B cell (primary cell): ENCODE results near the gene BCL2L13. TPM values are rescaled to one million over a fixed set of nuclear protein-coding genes. Genes with fewer than 3 reads are reported as not detected.
A peak's percentile ranks its signal among the peaks of the same experiment; 100 is the strongest.
"Not testable (repeated sequence)": the region's sequence is repeated elsewhere in the genome, so short reads cannot be mapped to it uniquely, and the experiment has no call there.

Experiments
- ATAC-seq: fragments of 200-7000 bp; cut with Tn5 transposase; one replicate; pipeline ENCODE4 v1.10.0; 2021; ENCODE audit warnings: low read depth, mild to moderate bottlenecking, moderate number of reproducible peaks, moderate library complexity
- CTCF ChIA-PET: fragments of 350-600 bp; sonication (Branson Sonifier 250); formaldehyde crosslinking; loops from one replicate; lab custom pipeline; 2021; ENCODE audit warnings: antibody characterized with exemption, inconsistent platforms; lab: Charles Lee
- POLR2A ChIA-PET: fragments of 350-600 bp; sonication (Branson Sonifier 250); formaldehyde crosslinking; loops from one replicate; lab custom pipeline; 2021; ENCODE audit warnings: antibody characterized with exemption; lab: Charles Lee
- DNase-seq: peaks from one replicate; pipeline ENCODE4 v3.0.0; 2013
- H2AFZ ChIP-seq: 2 replicates; pipeline ENCODE4 v1.6.1; 2012; ENCODE audit warnings: mild to moderate bottlenecking, low read depth, low read length; ENCODE audit not compliant: insufficient read depth, poor library complexity, severe bottlenecking
- H3K27ac ChIP-seq, 2 donors: 1 replicate in 1 of 2; 2 replicates in 1 of 2; pipeline ENCODE4 v1.5.1; 2012 to 2013; ENCODE audit warnings: low read length in 2 of 2, mild to moderate bottlenecking in 2 of 2, moderate library complexity in 1 of 2
- H3K27me3 ChIP-seq, 4 experiments: fragments of 200-600 bp in 1 of 4; sonication (generic) in 1 of 4; replicated peaks in 1 of 4; 1 replicate in 2 of 4; 2 replicates in 2 of 4; pipeline versions ENCODE4 v1.6.1 to v1.7.0; 2013 to 2016; ENCODE audit warnings: low read length in 3 of 4, mild to moderate bottlenecking in 2 of 4, mixed read lengths in 1 of 4, moderate library complexity in 1 of 4; ENCODE audit not compliant: insufficient read depth in 4 of 4, control insufficient read depth in 3 of 4; ENCODE audit errors: control extremely low read depth in 1 of 4
- H3K36me3 ChIP-seq, 2 experiments: replicated peaks in 1 of 2; 1 replicate in 1 of 2; 2 replicates in 1 of 2; pipeline versions ENCODE4 v1.6.1 to v1.7.1; 2013; ENCODE audit warnings: low read length in 1 of 2; ENCODE audit not compliant: insufficient read depth in 2 of 2, control insufficient read depth in 1 of 2; ENCODE audit errors: control extremely low read depth in 1 of 2, extremely low read depth in 1 of 2
- H3K4me1 ChIP-seq, 2 donors: fragments of 200-600 bp in 1 of 2; sonication (generic) in 1 of 2; 1 replicate in 1 of 2; 2 replicates in 1 of 2; pipeline versions ENCODE4 v1.5.1 to v1.6.1; 2013 to 2017; ENCODE audit warnings: low read length in 2 of 2; ENCODE audit not compliant: control insufficient read depth in 2 of 2, insufficient read depth in 2 of 2
- H3K4me2 ChIP-seq: replicated peaks from 2 replicates; pipeline ENCODE3; 2012; ENCODE audit warnings: mild to moderate bottlenecking, low read depth, low read length; ENCODE audit not compliant: poor library complexity, severe bottlenecking
- H3K4me3 ChIP-seq, 5 experiments: fragments of 200-600 bp in 1 of 5; sonication (generic) in 1 of 5; 1 replicate in 3 of 5; 2 replicates in 2 of 5; pipeline versions ENCODE4 v1.5.1 to v1.7.0; 2011 to 2016; ENCODE audit warnings: low read length in 4 of 5, mild to moderate bottlenecking in 4 of 5, low read depth in 2 of 5, control low read depth in 1 of 5, moderate library complexity in 1 of 5; ENCODE audit not compliant: insufficient read depth in 1 of 5; ENCODE audit errors: control extremely low read depth in 1 of 5, extremely low read depth in 1 of 5
- H3K79me2 ChIP-seq: fragments of 200-600 bp; sonication (generic); one replicate; pipeline ENCODE4 v1.6.0; 2016; ENCODE audit warnings: low read length; ENCODE audit not compliant: control insufficient read depth, insufficient read depth
- H3K9ac ChIP-seq: fragments of 200-600 bp; sonication (generic); 2 replicates; pipeline ENCODE4 v1.6.1; 2017; ENCODE audit warnings: mild to moderate bottlenecking, low read length, moderate library complexity
- H3K9me3 ChIP-seq, 3 donors: one replicate each; pipeline versions ENCODE4 v1.6.1 to v1.7.1; 2013; ENCODE audit warnings: low read length in 2 of 3; ENCODE audit not compliant: control insufficient read depth in 2 of 3, insufficient read depth in 1 of 3; ENCODE audit errors: control extremely low read depth in 1 of 3
- H4K20me1 ChIP-seq: 2 replicates; pipeline ENCODE4 v1.6.0; 2012; ENCODE audit warnings: mild to moderate bottlenecking, low read length; ENCODE audit not compliant: insufficient read depth, control insufficient read depth, poor library complexity, severe bottlenecking
- H3K27ac Mint-ChIP-seq: one replicate; pipeline ENCODE4 v1.8.0; 2021; ENCODE audit warnings: mixed read lengths
- H3K27me3 Mint-ChIP-seq: one replicate; pipeline ENCODE4 v1.8.0; 2021; ENCODE audit warnings: mixed read lengths
- H3K4me1 Mint-ChIP-seq: one replicate; pipeline ENCODE4 v1.8.0; 2021; ENCODE audit warnings: mixed read lengths
- H3K4me3 Mint-ChIP-seq: one replicate; pipeline ENCODE4 v1.8.0; 2021; ENCODE audit warnings: mixed read lengths
- H3K9me3 Mint-ChIP-seq: one replicate; pipeline ENCODE4 v1.8.0; 2022; ENCODE audit warnings: mixed read lengths; ENCODE audit not compliant: insufficient read depth
- EZH2 ChIP-seq: IDR thresholded peaks from 2 replicates; pipeline ENCODE4 v1.6.1; 2012; ENCODE audit warnings: borderline replicate concordance, low read depth, mild to moderate bottlenecking, moderate library complexity, low read length; ENCODE audit not compliant: insufficient read depth, poor library complexity, severe bottlenecking
- WGBS: methylation state at CpG from one replicate; pipeline ENCODE4 v1.1.5; 2013; ENCODE audit warnings: missing lambda C conversion rate; ENCODE audit not compliant: insufficient coverage; 5-methylcytosine and 5-hydroxymethylcytosine counted together
- intact Hi-C: fragments of 100-400 bp; cut with micrococcal nuclease; formaldehyde crosslinking; loops from one replicate; pipeline ENCODE4 v1.10.0; 2022
- polyA plus RNA-seq: library from polyadenylated mRNA; depleted of rRNA; stranded (reverse); fragments of >200 nt; gene quantifications from 2 replicates; pipeline ENCODE4 v1.2.3, GENCODE V29; 2012
- total RNA-seq, 2 donors: library from RNA; stranded (reverse); fragments of 120-200 nt in 1 of 2; gene quantifications; 1 replicate in 1 of 2; 2 replicates in 1 of 2; pipeline versions ENCODE4 v1.2.3 to v1.2.4, GENCODE V29; 2013 to 2022
- TF ChIP-seq, protein P1 (sequence below): fragments of 200-600 bp; IDR thresholded peaks from one replicate; pipeline ENCODE4 v1.8.0; 2022; ENCODE audit warnings: antibody characterized with exemption, mild to moderate bottlenecking

The BCL2L13 gene
- total and polyA plus RNA-seq, 2 donors (not counting 1 experiment from before 2014, with no cell fraction given), result 19.2 to 29.9 TPM

GRCh38 chr22:17639247-17639741 lies 737 bp downstream of the BCL2L13 start:
- Mint-ChIP-seq H3K27ac (peak overlapping the region; percentile 97), H3K4me3 (peak overlapping the region; percentile 96), H3K9me3 (no peaks in the 10 kb centered on the region), H3K27me3 (no peaks in the 10 kb centered on the region), H3K4me1 (peaks cover 28% of the 10 kb centered on the region)
- H4K20me1 ChIP-seq, result no peaks in the 10 kb centered on the region
- POLR2A ChIA-PET, result interaction anchor here (0.6 to 1.4 kb wide), 3 partner anchors 12 to 437 kb away, joined by 3 to 4 read pairs (median 3); no protein-coding TSS in a partner anchor
- TF ChIP-seq EZH2, result no peak
- TF ChIP-seq, protein P1, sequence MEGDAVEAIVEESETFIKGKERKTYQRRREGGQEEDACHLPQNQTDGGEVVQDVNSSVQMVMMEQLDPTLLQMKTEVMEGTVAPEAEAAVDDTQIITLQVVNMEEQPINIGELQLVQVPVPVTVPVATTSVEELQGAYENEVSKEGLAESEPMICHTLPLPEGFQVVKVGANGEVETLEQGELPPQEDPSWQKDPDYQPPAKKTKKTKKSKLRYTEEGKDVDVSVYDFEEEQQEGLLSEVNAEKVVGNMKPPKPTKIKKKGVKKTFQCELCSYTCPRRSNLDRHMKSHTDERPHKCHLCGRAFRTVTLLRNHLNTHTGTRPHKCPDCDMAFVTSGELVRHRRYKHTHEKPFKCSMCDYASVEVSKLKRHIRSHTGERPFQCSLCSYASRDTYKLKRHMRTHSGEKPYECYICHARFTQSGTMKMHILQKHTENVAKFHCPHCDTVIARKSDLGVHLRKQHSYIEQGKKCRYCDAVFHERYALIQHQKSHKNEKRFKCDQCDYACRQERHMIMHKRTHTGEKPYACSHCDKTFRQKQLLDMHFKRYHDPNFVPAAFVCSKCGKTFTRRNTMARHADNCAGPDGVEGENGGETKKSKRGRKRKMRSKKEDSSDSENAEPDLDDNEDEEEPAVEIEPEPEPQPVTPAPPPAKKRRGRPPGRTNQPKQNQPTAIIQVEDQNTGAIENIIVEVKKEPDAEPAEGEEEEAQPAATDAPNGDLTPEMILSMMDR, result no peak
- no peaks in the 10 kb centered on the region for H3K27me3 ChIP-seq
- peak overlapping the region; percentile 100 for H3K27ac ChIP-seq
- no peaks in the 10 kb centered on the region for H3K9me3 ChIP-seq
- no peaks in the 10 kb centered on the region for H3K36me3 ChIP-seq
- peaks cover 15 to 20% of the 10 kb centered on the region in 2 donors for H3K4me1 ChIP-seq
- H3K9ac ChIP-seq, result peak overlapping the region; percentile 98
- ATAC-seq (no peak), DNase-seq (no peak)
- H3K4me2 ChIP-seq, result peak overlapping the region; percentile 77
- intact Hi-C loops, result loop anchor here (2.0 to 5.0 kb wide), 4 partner anchors 44 to 480 kb away; partner anchors contain the start of genes ADA2 and HDHD5
- peak overlapping the region; percentile 66 to 100 (median 81) for H3K4me3 ChIP-seq
- H3K79me2 ChIP-seq, result peaks cover 26% of the 10 kb centered on the region
- CTCF ChIA-PET, result interaction anchor here (0.8 to 1.0 kb wide), 4 partner anchors 10 to 138 kb away, joined by 3 read pairs; no protein-coding TSS in a partner anchor
- WGBS, result 5% methylated on average over 4 of the region's 8 CpGs
- H2AFZ ChIP-seq, result peak overlapping the region; percentile 89

GRCh38 chr22:17641269-17641668 lies 2.7 kb downstream of the BCL2L13 start:
- H3K79me2 ChIP-seq, result peaks cover 26% of the 10 kb centered on the region
- H3K9ac ChIP-seq, result no peak overlapping the region
- peak overlapping the region in 1 of 2 donors; percentile 21 for H3K27ac ChIP-seq
- H3K9me3 Mint-ChIP-seq, result no peaks in the 10 kb centered on the region
- ChIA-PET POLR2A (no interaction called here), CTCF (no interaction called here)
- no peaks in the 10 kb centered on the region for H4K20me1 ChIP-seq
- DNase-seq (no peak), ATAC-seq (no peak)
- no peak overlapping the region for H3K4me2 ChIP-seq
- H3K4me1 Mint-ChIP-seq, result peaks cover 28% of the 10 kb centered on the region
- no peak for TF ChIP-seq EZH2
- TF ChIP-seq, protein P1, result no peak
- peak overlapping the region; percentile 59 for H3K27ac Mint-ChIP-seq
- no peaks in the 10 kb centered on the region for H3K9me3 ChIP-seq
- intact Hi-C loops, result no loop called here
- H3K4me3 ChIP-seq, result no peak overlapping the region
- H3K4me3 Mint-ChIP-seq, result no peak overlapping the region
- no peaks in the 10 kb centered on the region for H3K27me3 Mint-ChIP-seq
- H3K36me3 ChIP-seq, result peaks cover 0 to 7% of the 10 kb centered on the region in 2 experiments
- H3K27me3 ChIP-seq, result no peaks in the 10 kb centered on the region
- WGBS, result no CpG with 5 or more reads among the region's 3 CpGs
- H3K4me1 ChIP-seq, result peaks cover 15 to 20% of the 10 kb centered on the region in 2 donors
- no peak overlapping the region for H2AFZ ChIP-seq

DNA sequence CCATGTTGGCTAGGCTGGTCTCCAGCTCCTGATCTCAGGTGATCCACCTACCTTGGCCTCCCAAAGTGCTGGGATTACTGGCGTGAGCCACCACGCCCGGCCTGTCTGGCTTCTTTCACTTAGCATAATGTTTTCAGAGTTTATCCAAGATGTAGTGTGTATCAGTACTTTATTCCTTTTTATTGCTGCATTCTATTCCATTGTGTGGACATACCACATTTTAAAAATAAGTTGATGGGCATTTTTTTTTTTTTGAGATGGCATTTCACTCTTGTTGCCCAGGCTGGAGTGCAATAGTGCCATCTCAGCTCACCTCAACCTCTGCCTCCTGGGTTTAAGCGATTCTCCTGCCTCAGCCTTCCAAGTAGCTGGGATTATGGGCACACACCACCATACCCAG lies 3.8 kb downstream of the BCL2L13 start:
- POLR2A ChIA-PET, result interaction anchor here (0.7 kb wide), 1 partner anchor 154 kb away, joined by 5 read pairs; no protein-coding TSS in a partner anchor
- H4K20me1 ChIP-seq, H3K27ac Mint-ChIP-seq, H3K36me3 ChIP-seq, intact Hi-C loops, H3K27me3 ChIP-seq, H3K9me3 ChIP-seq, H3K4me2 ChIP-seq, H3K27me3 Mint-ChIP-seq, ATAC-seq, H3K27ac ChIP-seq, H3K9ac ChIP-seq, H3K4me3 ChIP-seq, DNase-seq, H3K9me3 Mint-ChIP-seq, H2AFZ ChIP-seq, CTCF ChIA-PET, H3K4me3 Mint-ChIP-seq: not testable (repeated sequence)
- H3K79me2 ChIP-seq, result peaks cover 29% of the 10 kb centered on the region
- no CpG with 5 or more reads among the region's 4 CpGs for WGBS
- H3K4me1 ChIP-seq, result peaks cover 15 to 19% of the 10 kb centered on the region in 2 donors
- H3K4me1 Mint-ChIP-seq, result peaks cover 28% of the 10 kb centered on the region
